PC-3 (cell line): ENCODE results near the gene DNAJB6. TPM values are rescaled to one million over a fixed set of nuclear protein-coding genes. Genes with fewer than 3 reads are reported as not detected.

Experiments used
- ATAC-seq: fragments of 200-7000 bp; cut with Tn5 transposase; 2 replicates; pipeline ENCODE4 v1.9.1; 2020; ENCODE audit warnings: mild to moderate bottlenecking, moderate library complexity
- BruUV-seq: library from RNA; stranded (reverse); fragments of 400-500 nt; replicated peaks from 2 replicates; lab custom pipeline; 2021; lab: Mats Ljungman, UMichigan
- CTCF ChIA-PET: fragments of 300-600 bp; sonication (Branson Sonifier 250); formaldehyde crosslinking; loops from one replicate; lab custom pipeline; 2022; ENCODE audit warnings: antibody characterized with exemption; lab: Charles Lee
- POLR2A ChIA-PET: fragments of 300-600 bp; sonication (Branson Sonifier 250); formaldehyde crosslinking; loops from one replicate; lab custom pipeline; 2022; ENCODE audit warnings: antibody characterized with exemption; ENCODE audit not compliant: unreplicated experiment; lab: Charles Lee
- DNase-seq: peaks from one replicate; pipeline ENCODE4 v3.0.0-alpha.2; 2015
- H2AFZ ChIP-seq: fragments of 300-600 bp; sonication (generic); 2 replicates; pipeline ENCODE4 v1.6.0; 2016; ENCODE audit warnings: antibody characterized with exemption, low read length
- H3F3A ChIP-seq: fragments of 300-600 bp; sonication (generic); one replicate; pipeline ENCODE4 v1.6.0; 2017; ENCODE audit warnings: antibody characterized with exemption, low read length, control low read depth, mild to moderate bottlenecking; ENCODE audit not compliant: unreplicated experiment
- H3K27ac ChIP-seq: fragments of 300-600 bp; sonication (generic); 2 replicates; pipeline ENCODE4 v1.5.1; 2016; ENCODE audit warnings: mild to moderate bottlenecking, low read length
- H3K27me3 ChIP-seq: fragments of 300-600 bp; sonication (generic); 2 replicates; pipeline ENCODE4 v1.6.1; 2016; ENCODE audit warnings: low read length, mixed read lengths
- H3K36me3 ChIP-seq: fragments of 300-600 bp; sonication (generic); 2 replicates; pipeline ENCODE4 v1.6.1; 2016; ENCODE audit warnings: low read depth, mixed run types, low read length, mixed read lengths
- H3K4me1 ChIP-seq: fragments of 300-600 bp; sonication (generic); 2 replicates; pipeline ENCODE4 v1.5.1; 2016; ENCODE audit warnings: low read length; ENCODE audit not compliant: insufficient read depth
- H3K4me2 ChIP-seq: fragments of 300-600 bp; sonication (generic); 2 replicates; pipeline ENCODE4 v1.6.0; 2016; ENCODE audit warnings: low read length
- H3K4me3 ChIP-seq: fragments of 300-600 bp; sonication (generic); 2 replicates; pipeline ENCODE4 v1.5.1; 2016; ENCODE audit warnings: mild to moderate bottlenecking, low read length, mixed read lengths
- H3K79me2 ChIP-seq: fragments of 300-600 bp; sonication (generic); 2 replicates; pipeline ENCODE4 v1.6.1; 2017; ENCODE audit warnings: low read length, mixed read lengths
- H3K9ac ChIP-seq: fragments of 300-600 bp; sonication (generic); 2 replicates; pipeline ENCODE4 v1.6.0; 2016; ENCODE audit warnings: mild to moderate bottlenecking, low read length
- H3K9me2 ChIP-seq: fragments of 300-600 bp; sonication (generic); replicated peaks from 2 replicates; pipeline ENCODE4 v1.6.1; 2016; ENCODE audit warnings: mixed run types, low read length, mixed read lengths
- H3K9me3 ChIP-seq: fragments of 300-600 bp; sonication (generic); 2 replicates; pipeline ENCODE4 v1.6.1; 2016; ENCODE audit warnings: low read length, mixed read lengths
- H4K20me1 ChIP-seq: fragments of 300-600 bp; sonication (generic); 2 replicates; pipeline ENCODE4 v1.6.1; 2016; ENCODE audit warnings: low read length, mixed read lengths
- EZH2 ChIP-seq: fragments of 300-600 bp; sonication (generic); IDR thresholded peaks from one replicate; pipeline ENCODE4 v1.6.1; 2017; ENCODE audit warnings: antibody characterized with exemption, mild to moderate bottlenecking, low read length; ENCODE audit not compliant: unreplicated experiment
- EZH2phosphoT487 ChIP-seq: fragments of 300-600 bp; sonication (generic); IDR thresholded peaks from 2 replicates; pipeline ENCODE4 v1.6.1; 2018; ENCODE audit warnings: mild to moderate bottlenecking, antibody characterized with exemption, low read length, borderline replicate concordance
- intact Hi-C: fragments of 100-400 bp; cut with micrococcal nuclease; formaldehyde crosslinking; loops from 2 replicates; pipeline ENCODE4 v1.9.0; 2023
- total RNA-seq: library from RNA; depleted of rRNA; stranded (reverse); fragments of >200 nt; gene quantifications from 2 replicates; pipeline ENCODE4 v1.2.3, GENCODE V29; 2014
- TF ChIP-seq, protein P1 (sequence below): fragments of 300-600 bp; sonication (generic); conservative IDR thresholded peaks from 2 replicates; pipeline ENCODE4 v1.5.1; 2017; ENCODE audit warnings: antibody characterized with exemption, low read depth, mild to moderate bottlenecking, low read length

The DNAJB6 gene
- total RNA-seq, 1 experiment from 2014 or later: 151 TPM

DNA sequence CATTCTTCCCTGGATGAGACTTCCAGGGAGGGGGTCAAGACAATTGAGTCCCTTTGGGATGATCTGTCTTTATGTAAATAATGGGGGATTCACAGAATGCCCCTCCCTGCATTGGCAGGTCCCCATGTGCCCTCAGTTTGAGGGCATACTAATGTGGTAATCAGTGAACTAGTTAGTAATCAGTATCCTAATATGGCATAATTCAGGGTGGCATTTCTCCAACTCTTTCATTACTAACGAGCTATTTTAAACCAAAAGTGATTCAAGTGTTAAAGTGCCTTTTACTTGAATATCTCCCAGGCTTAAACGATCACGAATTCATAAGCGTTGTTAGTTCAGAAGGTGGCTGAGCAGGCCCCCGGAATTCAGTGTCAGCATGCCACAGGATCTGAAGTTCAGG, 1.6 kb upstream of the DNAJB6 start:
- ChIA-PET CTCF (no interaction called here), POLR2A (no interaction called here)
- Histone ChIP-seq H3K9me2 (no peaks in the 10 kb centered on the region), H3K36me3 (peaks cover 6% of the 10 kb centered on the region; the same call in 1 of the 2 replicates), H2AFZ (no peak overlapping the region), H3K9ac (no peak overlapping the region), H3K4me1 (peaks cover 10% of the 10 kb centered on the region; the same call in 1 of the 2 replicates), H3K27me3 (no peaks in the 10 kb centered on the region), H3K4me3 (no peak overlapping the region), H3K9me3 (no peaks in the 10 kb centered on the region), H3K27ac (no peak overlapping the region), H3K79me2 (peaks cover 34% of the 10 kb centered on the region), H3F3A (no peaks in the 10 kb centered on the region), H4K20me1 (peaks cover 21% of the 10 kb centered on the region), H3K4me2 (no peak overlapping the region)
- TF ChIP-seq EZH2phosphoT487 (no peak), EZH2 (no peak)
- TF ChIP-seq, protein P1, sequence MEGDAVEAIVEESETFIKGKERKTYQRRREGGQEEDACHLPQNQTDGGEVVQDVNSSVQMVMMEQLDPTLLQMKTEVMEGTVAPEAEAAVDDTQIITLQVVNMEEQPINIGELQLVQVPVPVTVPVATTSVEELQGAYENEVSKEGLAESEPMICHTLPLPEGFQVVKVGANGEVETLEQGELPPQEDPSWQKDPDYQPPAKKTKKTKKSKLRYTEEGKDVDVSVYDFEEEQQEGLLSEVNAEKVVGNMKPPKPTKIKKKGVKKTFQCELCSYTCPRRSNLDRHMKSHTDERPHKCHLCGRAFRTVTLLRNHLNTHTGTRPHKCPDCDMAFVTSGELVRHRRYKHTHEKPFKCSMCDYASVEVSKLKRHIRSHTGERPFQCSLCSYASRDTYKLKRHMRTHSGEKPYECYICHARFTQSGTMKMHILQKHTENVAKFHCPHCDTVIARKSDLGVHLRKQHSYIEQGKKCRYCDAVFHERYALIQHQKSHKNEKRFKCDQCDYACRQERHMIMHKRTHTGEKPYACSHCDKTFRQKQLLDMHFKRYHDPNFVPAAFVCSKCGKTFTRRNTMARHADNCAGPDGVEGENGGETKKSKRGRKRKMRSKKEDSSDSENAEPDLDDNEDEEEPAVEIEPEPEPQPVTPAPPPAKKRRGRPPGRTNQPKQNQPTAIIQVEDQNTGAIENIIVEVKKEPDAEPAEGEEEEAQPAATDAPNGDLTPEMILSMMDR: no peak
- intact Hi-C loops: loop anchor here (2.0 to 5.0 kb wide), 2 partner anchors 16 to 33 kb away; no protein-coding TSS in a partner anchor
- no peak for ATAC-seq
- no TSS peak for BruUV-seq
- DNase-seq: no peak

DNA sequence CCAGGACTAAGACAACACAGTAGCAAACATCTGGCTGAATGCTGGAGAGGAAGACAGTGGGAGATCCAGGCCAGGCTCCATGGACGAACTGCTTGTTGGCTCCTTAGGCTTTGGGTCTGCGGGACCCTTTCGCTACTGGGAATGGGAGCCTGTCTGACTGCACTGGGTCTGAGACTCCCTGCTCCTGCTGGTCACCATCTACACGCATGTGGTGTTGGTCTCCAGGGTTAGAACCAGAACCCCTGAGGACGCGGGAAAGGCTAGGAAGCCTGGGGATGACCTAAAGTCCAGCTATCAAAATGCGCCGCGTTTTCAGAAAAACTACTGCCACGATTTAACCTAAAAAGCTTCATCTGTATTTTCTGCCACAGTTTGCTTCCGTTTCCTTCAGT, 817 bp upstream of the DNAJB6 start:
- CTCF ChIA-PET: no interaction called here

More for the DNA sequence above, 817 bp upstream of the DNAJB6 start:
- no peak for TF ChIP-seq EZH2
- TF ChIP-seq, protein P1: no peak
- TF ChIP-seq EZH2phosphoT487: no peak
- Histone ChIP-seq H3K9me3 (no peaks in the 10 kb centered on the region), H3K9ac (no peak overlapping the region), H3K4me2 (peak overlapping the region; percentile 88), H4K20me1 (peaks cover 29% of the 10 kb centered on the region), H3K79me2 (peaks cover 41% of the 10 kb centered on the region), H3K4me1 (peaks cover 14% of the 10 kb centered on the region; the same call in 1 of the 2 replicates), H3K9me2 (no peaks in the 10 kb centered on the region), H2AFZ (peak overlapping the region; percentile 88; the same call in 1 of the 2 replicates), H3K27me3 (no peaks in the 10 kb centered on the region), H3K27ac (peak overlapping the region; percentile 66; the same call in 1 of the 2 replicates), H3K36me3 (peaks cover 9% of the 10 kb centered on the region; the same call in 1 of the 2 replicates), H3F3A (no peaks in the 10 kb centered on the region), H3K4me3 (peak overlapping the region; percentile 88)
- BruUV-seq: TSS peak; percentile 65
- intact Hi-C loops: loop anchor here (2.0 to 5.0 kb wide), 2 partner anchors 17 to 34 kb away; no protein-coding TSS in a partner anchor
- ATAC-seq (no peak), DNase-seq (no peak)
- POLR2A ChIA-PET: interaction anchor here (0.6 kb wide), 1 partner anchor 17 kb away, joined by 5 read pairs; no protein-coding TSS in a partner anchor
